NCI-H1105 treated with DMSO at 0.1 percent for 48 hours (cell line): ENCODE results near the gene FGFBP1.
"Not testable (repeated sequence)": the region's sequence is repeated elsewhere in the genome, so short reads cannot be mapped to it uniquely, and the experiment has no call there.

Experiments
- DNase-seq: peaks from one replicate; lab custom pipeline; 2025; lab: John Stamatoyannopoulos, UW

Gene FGFBP1

DNA sequence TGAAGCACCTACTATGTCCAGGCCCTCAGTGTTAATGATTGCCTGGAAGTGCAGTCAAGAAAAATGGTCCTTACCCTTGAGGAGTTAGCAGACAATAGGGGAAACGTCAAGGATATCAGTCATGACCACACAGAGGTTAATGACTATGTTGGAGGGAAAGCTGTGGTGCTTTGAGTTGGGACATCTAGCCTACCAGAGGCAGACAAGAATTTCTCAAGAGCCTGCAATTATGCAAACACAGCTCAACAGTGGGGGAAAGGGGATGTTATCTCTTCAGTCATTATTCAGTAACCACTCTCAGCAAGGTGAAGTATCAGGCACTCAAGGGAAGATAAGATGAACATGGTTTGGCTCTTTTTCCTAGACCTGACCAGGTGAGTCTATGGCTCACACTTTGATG, 7.0 kb upstream of the FGFBP1 start:
- no peak for DNase-seq

GRCh38 chr4:15944895-15945294, 6.4 kb upstream of the FGFBP1 start:
- DNase-seq: no peak

- no peak for DNase-seq
Measured at GRCh38 chr4:15942283-15942682, 3.7 kb upstream of the FGFBP1 start.

GRCh38 chr4:15938182-15938581, 358 bp downstream of the FGFBP1 start:
- no peak for DNase-seq

GRCh38 chr4:15936495-15936894, 2.0 kb downstream of the FGFBP1 start:
- DNase-seq: no peak

DNA sequence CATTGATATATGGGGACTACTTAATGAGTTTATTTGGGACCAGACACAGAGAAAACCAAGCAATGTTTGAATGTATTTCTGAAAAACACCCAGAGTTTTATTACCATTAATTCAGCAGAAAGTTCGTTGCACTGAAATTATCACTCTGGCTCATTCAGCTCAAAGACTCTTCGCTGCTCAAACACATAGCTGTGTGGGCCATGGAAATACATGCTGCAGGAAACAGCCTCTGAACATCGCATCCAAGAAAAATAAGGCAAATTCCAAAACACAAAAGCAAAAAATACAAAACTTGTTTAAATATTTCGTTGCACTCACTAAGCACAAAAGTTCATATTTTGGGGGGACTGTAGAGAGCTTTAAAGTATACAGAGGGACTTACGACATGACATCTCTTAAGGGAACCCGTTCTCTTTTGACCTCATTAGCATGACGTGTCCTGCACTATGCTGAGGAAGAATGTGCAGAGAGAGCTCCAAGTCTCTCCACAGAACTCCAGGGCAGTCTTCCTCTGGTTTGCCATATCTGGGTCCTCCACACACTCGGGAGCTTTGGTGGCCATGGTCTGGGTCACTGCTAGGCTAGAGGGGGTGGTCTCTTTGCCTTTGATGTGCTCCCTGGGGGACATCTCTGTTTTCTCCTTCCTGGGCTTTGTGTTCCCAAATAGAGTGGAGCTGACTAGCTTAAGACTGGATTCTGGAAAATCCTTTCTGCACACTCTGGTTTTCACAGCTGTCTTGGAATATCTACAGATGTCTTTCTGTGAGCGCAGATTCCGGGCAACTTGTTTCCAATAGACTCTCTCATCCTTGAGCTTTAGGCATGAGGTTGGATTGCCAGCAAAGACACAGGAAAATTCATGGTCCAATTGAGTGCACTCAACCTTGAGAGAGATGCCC, 2.8 kb downstream of the FGFBP1 start:
- DNase-seq: no peak

DNA sequence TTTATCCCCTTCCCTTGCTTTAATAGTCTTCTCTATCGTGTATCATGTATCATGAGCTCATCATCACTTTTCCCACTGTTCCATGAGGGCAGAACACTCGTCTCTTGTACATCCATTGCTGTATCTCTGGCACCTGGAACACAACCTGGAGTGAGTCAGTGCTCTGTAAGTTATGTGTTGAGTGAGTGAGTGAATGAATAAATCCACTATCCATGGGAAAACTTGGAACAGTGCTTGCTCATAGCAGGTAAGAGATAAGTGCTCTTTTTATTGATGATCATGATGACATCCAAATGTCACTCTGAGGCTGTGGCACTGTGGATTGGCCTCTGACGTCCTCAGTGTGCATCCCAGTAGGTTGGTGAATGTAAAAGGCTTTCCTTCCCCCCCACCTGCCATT, 4.3 kb downstream of the FGFBP1 start:
- no peak for DNase-seq

DNA sequence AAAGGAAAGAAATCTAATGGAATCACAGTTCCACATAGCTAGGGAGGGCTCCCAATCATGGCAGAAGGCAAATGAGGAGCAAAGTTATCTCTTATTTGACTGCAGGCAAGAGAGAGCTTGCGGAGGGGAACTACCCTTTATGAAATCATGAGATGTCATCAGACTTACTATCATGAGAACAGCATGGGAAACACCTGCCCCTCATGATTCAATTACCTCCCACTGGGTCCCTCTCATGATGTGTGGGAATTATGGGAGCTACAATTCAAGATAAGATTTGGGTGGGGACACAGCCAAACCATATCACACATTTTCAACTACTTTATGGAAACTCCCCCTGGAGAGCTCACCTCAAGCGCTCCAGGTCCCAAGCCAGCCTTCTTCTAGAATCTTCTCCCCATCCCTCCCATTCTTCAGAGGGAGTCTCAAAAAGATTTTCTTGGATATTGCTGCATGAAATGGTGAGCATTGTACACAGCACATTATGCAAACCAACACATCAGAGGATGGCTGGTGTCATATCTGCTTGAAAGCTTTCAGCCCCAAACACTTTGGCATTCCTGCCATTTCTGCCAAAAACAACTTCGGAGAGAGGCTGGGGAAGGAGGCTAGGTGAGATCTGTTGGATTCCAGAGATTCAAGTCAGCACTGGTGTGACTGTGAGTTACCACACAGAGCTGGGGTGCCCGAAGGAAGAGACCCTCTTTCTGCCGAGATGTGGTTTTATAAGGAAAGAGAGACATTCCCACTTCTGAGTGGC, 6.9 kb downstream of the FGFBP1 start:
- DNase-seq: no peak

DNA sequence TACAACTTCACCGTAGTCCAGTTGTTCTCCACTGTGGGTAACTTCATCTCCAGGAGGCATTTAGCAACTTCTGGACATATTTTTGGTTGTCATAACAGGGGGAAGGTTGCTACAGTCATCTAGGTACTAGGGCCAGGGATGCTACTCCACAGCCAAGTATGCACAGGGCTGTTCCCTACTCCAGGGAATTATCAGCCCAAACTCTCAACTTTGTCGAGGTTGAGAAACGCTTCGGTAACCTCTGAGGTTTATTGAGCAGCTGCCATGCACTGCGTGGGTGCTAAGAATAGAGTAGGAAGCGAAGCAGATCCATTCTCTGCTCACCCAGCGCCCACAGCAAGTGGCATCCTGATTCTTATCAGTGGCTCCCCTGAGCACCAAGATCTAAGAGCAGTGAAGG, 8.2 kb downstream of the FGFBP1 start:
- DNase-seq: no peak

GRCh38 chr4:15929540-15929939, 9.0 kb downstream of the FGFBP1 start:
- DNase-seq: no peak

GRCh38 chr4:15928883-15929282, 9.7 kb downstream of the FGFBP1 start:
- DNase-seq: no peak

DNA sequence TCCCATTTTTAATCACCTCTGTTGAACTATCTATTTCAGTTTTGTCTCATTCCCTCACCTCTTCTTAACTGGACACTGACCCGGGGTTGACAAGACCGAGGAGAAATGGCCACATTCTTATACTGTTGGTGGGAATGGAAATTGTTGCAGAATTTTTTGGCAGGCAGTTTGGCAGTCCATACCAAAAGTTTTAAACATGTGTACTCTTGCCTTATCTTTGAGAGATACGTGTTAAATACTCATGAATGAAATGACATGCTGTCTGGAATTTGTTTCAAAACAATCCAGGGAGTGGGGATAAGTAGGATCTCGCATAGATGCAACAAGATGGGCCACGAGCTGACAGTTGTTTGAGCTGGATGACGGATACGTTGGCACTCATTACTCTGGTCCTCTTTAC, 12.1 kb downstream of the FGFBP1 start:
- no peak for DNase-seq

DNA sequence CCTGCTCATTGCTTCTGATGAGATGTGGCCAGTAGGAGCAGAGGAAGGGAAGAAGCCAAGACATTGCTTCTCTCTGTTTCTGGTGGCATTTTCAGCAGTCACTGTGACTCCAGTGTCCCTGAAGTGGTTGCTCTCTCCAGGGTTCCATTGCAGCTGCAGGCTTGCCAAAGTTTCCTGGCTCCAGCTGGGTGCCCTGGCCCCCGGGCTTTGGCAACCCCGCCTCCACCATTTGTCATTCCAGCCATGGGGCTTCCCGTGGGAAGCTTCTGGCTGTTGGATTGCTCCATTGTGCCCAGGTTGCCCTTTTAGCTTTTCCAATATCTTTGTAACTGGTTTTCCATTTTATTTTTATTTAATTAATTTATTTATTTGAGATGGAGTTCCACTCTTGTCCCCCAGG, 12.7 kb downstream of the FGFBP1 start:
- no peak for DNase-seq

GRCh38 chr4:15921592-15921932, 17.0 kb downstream of the FGFBP1 start:
- DNase-seq: no peak

DNA sequence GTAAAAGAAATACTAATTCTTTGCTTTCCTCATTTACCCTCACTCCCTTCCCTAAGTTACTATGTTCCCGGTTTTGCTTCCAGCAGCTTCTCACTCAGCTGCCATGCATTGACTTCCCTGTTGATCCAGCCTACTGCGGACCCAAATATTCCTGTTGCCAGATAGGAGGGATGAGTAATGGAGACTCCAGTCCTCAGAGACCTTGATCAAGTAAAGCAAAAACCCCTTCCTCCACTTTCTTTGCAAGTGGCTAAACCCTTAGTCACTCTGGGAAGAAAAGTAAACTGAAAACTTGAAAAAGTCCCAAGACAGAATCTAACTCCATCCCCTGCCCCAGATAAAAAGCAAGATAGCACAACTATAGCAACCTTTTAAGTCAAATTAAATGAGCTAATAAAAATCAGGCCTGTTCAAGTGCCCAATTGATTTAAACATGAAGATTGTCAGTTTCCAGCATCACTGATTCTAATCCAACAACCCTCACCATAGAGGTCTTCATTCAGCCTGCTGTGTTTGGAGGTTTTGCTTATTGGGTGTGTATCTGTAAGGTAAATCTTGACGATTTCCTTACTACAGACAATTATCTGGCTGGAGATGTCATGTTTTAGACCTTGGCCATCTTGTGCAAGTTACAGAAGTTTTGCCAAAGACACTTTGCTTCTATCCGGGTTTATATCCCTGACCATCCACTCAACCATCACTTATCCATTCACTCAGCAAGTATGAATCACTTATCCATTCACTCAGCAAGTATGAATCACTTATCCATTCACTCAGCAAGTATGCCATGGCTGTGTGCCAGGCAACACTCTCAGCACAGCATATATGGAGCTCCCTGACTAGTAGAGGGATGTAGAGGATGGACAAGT, 17.6 kb downstream of the FGFBP1 start:
- peak; percentile 34 for DNase-seq

- no peak for DNase-seq
Measured at GRCh38 chr4:15918484-15919129, 19.9 kb downstream of the FGFBP1 start.

GRCh38 chr4:15917297-15917696, 21.2 kb downstream of the FGFBP1 start:
- no peak for DNase-seq

- not testable (repeated sequence) for DNase-seq
Measured at GRCh38 chr4:15916358-15916757, 22.2 kb downstream of the FGFBP1 start.

DNA sequence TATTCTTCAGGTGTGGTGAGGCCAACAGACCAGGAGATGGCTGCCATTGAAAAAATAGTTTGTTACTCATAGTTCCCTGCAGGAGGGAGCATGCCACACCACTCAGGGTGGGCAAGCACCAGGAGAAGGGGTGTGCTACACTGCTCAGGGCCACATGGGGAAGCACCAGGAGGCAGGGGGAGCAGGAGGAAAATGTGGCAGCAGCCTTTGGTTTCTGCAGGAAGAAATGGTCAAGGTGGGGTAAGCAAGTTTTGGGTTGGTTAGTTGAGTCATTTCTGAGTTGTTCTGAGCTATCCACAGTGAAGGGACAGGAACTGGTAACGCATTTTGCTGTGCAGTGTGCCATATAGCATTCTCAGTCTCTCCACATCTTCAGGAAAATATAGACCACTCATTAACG, 23.8 kb downstream of the FGFBP1 start:
- DNase-seq: no peak

GRCh38 chr4:15914291-15914690, 24.2 kb downstream of the FGFBP1 start:
- no peak for DNase-seq

DNA sequence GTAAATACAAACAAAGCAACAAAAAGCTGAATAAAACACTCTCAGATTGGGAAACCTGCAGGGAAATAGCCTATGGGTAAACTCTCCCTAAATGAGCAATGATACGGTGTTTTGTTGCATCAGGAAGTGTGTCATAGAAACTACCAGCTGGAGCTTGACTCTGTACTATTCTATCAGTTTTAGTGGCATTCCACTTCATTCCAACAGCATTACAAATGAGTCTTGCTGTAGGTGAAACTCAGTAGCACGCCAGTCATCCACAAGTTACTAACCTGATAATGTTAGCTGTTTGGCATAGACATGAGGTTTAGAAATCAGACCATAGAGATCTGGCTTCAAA, 24.9 kb downstream of the FGFBP1 start:
- DNase-seq: no peak
